ENCODE data around the gene METTL3.

DNA sequence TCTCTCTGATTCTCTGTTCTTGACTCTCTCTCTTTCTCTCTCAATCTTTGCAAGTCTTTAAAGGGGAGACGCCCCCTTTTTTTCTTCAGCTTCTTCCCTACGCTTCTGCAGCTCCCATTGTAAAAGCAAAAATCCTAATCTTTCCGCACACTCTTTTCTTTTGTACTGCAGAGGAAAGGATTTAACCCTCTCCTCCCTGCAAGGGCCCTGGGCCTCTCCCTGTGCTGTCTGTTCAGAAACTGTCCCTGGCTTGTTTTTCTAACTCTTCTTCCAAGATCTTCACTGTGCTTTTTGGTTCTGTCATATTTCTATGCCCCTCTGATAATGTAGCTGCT, 25.9 kb upstream of the METTL3 start:
- TF ChIP-seq CTCF (IDR thresholded peaks at IDR 0.05 in 4 of 5, conservative IDR thresholded peaks at IDR 0.05 in 1 of 5) (no peak), POLR2A (IDR thresholded peaks at IDR 0.05) (no peak)

Data from gastrocnemius medialis (tissue), 4 donors.